B cell (primary cell): ENCODE measurements around the gene TSPOAP1.

ENCODE experiments used
- EZH2 ChIP-seq: IDR thresholded peaks from 2 replicates; pipeline ENCODE4 v1.6.1; 2012; ENCODE audit warnings: borderline replicate concordance, low read depth, mild to moderate bottlenecking, moderate library complexity, low read length; ENCODE audit not compliant: insufficient read depth, poor library complexity, severe bottlenecking
- TF ChIP-seq, protein P1 (sequence below): fragments of 200-600 bp; IDR thresholded peaks from one replicate; pipeline ENCODE4 v1.8.0; 2022; ENCODE audit warnings: antibody characterized with exemption, mild to moderate bottlenecking

DNA sequence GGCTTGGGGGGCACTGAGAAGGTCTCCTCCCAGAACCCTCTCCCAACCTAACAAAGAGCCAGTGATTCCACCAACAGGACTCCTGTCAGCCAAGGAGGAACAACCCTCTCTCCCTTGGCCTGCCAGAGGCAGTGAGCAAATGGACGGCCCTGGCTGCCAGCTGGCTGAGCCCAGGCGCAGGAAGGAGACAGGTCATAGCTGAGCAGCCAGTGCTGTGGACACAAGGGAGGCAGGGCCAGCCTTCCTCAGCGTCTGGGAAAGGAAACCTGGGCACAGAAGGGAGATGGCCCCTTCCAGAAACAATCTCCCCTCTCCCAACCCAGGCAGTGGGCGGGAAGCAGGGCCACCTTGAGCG is 50.0 kb downstream of the TSPOAP1 start:
- TF ChIP-seq, protein P1, sequence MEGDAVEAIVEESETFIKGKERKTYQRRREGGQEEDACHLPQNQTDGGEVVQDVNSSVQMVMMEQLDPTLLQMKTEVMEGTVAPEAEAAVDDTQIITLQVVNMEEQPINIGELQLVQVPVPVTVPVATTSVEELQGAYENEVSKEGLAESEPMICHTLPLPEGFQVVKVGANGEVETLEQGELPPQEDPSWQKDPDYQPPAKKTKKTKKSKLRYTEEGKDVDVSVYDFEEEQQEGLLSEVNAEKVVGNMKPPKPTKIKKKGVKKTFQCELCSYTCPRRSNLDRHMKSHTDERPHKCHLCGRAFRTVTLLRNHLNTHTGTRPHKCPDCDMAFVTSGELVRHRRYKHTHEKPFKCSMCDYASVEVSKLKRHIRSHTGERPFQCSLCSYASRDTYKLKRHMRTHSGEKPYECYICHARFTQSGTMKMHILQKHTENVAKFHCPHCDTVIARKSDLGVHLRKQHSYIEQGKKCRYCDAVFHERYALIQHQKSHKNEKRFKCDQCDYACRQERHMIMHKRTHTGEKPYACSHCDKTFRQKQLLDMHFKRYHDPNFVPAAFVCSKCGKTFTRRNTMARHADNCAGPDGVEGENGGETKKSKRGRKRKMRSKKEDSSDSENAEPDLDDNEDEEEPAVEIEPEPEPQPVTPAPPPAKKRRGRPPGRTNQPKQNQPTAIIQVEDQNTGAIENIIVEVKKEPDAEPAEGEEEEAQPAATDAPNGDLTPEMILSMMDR: no peak
- no peak for TF ChIP-seq EZH2
